Neural cell (in vitro differentiated cells): ENCODE data around the gene TEX22. TPM values are rescaled to one million over a fixed set of nuclear protein-coding genes. Genes with fewer than 3 reads are reported as not detected.

ENCODE experiments used
- H2AFZ ChIP-seq: fragments of 200-600, 300-800 bp; sonication (generic), shearing (Covaris generic); 2 replicates; pipeline ENCODE4 v1.6.0; 2014; ENCODE audit warnings: low read depth, mild to moderate bottlenecking, antibody characterized with exemption, low read length, moderate library complexity
- H3F3A ChIP-seq: fragments of 200-600 bp; shearing (Covaris generic); 2 replicates; pipeline ENCODE4 v1.6.1; 2016; ENCODE audit warnings: mild to moderate bottlenecking, moderate library complexity, mixed read lengths, antibody characterized with exemption, low read length; ENCODE audit not compliant: insufficient read depth, poor library complexity, severe bottlenecking
- H3K27ac ChIP-seq: fragments of 200-600, 300-800 bp; sonication (generic), shearing (Covaris generic); 2 replicates; pipeline ENCODE4 v1.5.1; 2014; ENCODE audit warnings: mild to moderate bottlenecking, low read length, moderate library complexity
- H3K27me3 ChIP-seq: fragments of 300-800, 200-600 bp; sonication (generic), shearing (Covaris generic); 2 replicates; pipeline ENCODE4 v1.6.0; 2014; ENCODE audit warnings: mild to moderate bottlenecking, low read depth, low read length, moderate library complexity; ENCODE audit not compliant: insufficient read depth
- H3K36me3 ChIP-seq: fragments of 300-800, 200-600 bp; sonication (generic), shearing (Covaris generic); 2 replicates; pipeline ENCODE4 v1.5.1; 2014; ENCODE audit warnings: mild to moderate bottlenecking, antibody characterized with exemption, low read length, moderate library complexity; ENCODE audit not compliant: insufficient read depth
- H3K4me2 ChIP-seq: fragments of 300-800, 200-600 bp; sonication (generic), shearing (Covaris generic); 2 replicates; pipeline ENCODE4 v1.6.0; 2014; ENCODE audit warnings: mild to moderate bottlenecking, low read length
- H3K4me3 ChIP-seq: fragments of 300-800, 200-600 bp; sonication (generic), shearing (Covaris generic); 2 replicates; pipeline ENCODE4 v1.5.1; 2014; ENCODE audit warnings: mild to moderate bottlenecking, low read length, moderate library complexity
- H3K79me2 ChIP-seq: fragments of 200-600 bp; shearing (Covaris generic); replicated peaks from 2 replicates; pipeline ENCODE4 v1.6.0; 2014; ENCODE audit warnings: mild to moderate bottlenecking, low read length, moderate library complexity; ENCODE audit not compliant: insufficient read depth
- H3K9ac ChIP-seq: fragments of 300-800, 200-600 bp; sonication (generic), shearing (Covaris generic); 2 replicates; pipeline ENCODE4 v1.6.1; 2016; ENCODE audit warnings: mild to moderate bottlenecking, low read length, mixed read lengths
- H3K9me2 ChIP-seq: fragments of 200-600 bp; shearing (Covaris generic); 2 replicates; pipeline ENCODE4 v1.6.1; 2016; ENCODE audit warnings: mild to moderate bottlenecking, low read length, mixed read lengths; ENCODE audit not compliant: insufficient read depth
- H3K9me3 ChIP-seq: fragments of 200-600, 300-800 bp; sonication (generic), shearing (Covaris generic); 2 replicates; pipeline ENCODE4 v1.6.1; 2016; ENCODE audit warnings: mild to moderate bottlenecking, mixed run types, low read length, moderate library complexity, mixed read lengths
- H4K20me1 ChIP-seq: fragments of 200-600 bp; shearing (Covaris generic); 2 replicates; pipeline ENCODE4 v1.6.1; 2016; ENCODE audit warnings: mild to moderate bottlenecking, mixed run types; ENCODE audit not compliant: insufficient read depth
- CTCF ChIP-seq: fragments of 450-650 bp; IDR thresholded peaks from 2 replicates; pipeline ENCODE4 v1.5.1; 2014; ENCODE audit warnings: antibody characterized with exemption, mild to moderate bottlenecking, moderate library complexity; ENCODE audit not compliant: poor library complexity, severe bottlenecking
- EZH2 ChIP-seq: fragments of 200-600, 300-800 bp; shearing (Covaris generic), sonication (generic); IDR thresholded peaks from 2 replicates; pipeline ENCODE4 v1.6.1; 2014; ENCODE audit warnings: antibody characterized with exemption, low read length, borderline replicate concordance, mild to moderate bottlenecking; ENCODE audit not compliant: insufficient read depth, poor library complexity, severe bottlenecking
- MXI1 ChIP-seq: fragments of 450-650 bp; conservative IDR thresholded peaks from 2 replicates; pipeline ENCODE4 v1.6.1; 2014; ENCODE audit warnings: antibody characterized with exemption, mild to moderate bottlenecking; ENCODE audit not compliant: poor library complexity, severe bottlenecking
- POLR2AphosphoS5 ChIP-seq: IDR thresholded peaks from 2 replicates; pipeline ENCODE4 v1.6.1; 2012
- RAD21 ChIP-seq: fragments of 450-650 bp; conservative IDR thresholded peaks from 2 replicates; pipeline ENCODE4 v1.6.1; 2014; ENCODE audit warnings: antibody characterized with exemption, mild to moderate bottlenecking, moderate library complexity
- SMC3 ChIP-seq: fragments of 450-650 bp; conservative IDR thresholded peaks from 2 replicates; pipeline ENCODE4 v1.6.1; 2014; ENCODE audit warnings: antibody characterized with exemption, mild to moderate bottlenecking, moderate library complexity; ENCODE audit not compliant: poor library complexity
- TAF1 ChIP-seq: IDR thresholded peaks from 2 replicates; pipeline ENCODE4 v1.6.1; 2012; ENCODE audit warnings: low read depth
- polyA plus RNA-seq: library from polyadenylated mRNA; depleted of rRNA; stranded (reverse); fragments of >200 nt; gene quantifications from 2 replicates; pipeline ENCODE4 v1.2.3, GENCODE V29; 2014
- TF ChIP-seq, protein P1 (sequence below): IDR thresholded peaks from 2 replicates; pipeline ENCODE4 v1.6.1; 2012; ENCODE audit warnings: borderline replicate concordance

The TEX22 gene
- polyA plus RNA-seq, 1 donor from 2014 or later = 0.22 TPM

DNA sequence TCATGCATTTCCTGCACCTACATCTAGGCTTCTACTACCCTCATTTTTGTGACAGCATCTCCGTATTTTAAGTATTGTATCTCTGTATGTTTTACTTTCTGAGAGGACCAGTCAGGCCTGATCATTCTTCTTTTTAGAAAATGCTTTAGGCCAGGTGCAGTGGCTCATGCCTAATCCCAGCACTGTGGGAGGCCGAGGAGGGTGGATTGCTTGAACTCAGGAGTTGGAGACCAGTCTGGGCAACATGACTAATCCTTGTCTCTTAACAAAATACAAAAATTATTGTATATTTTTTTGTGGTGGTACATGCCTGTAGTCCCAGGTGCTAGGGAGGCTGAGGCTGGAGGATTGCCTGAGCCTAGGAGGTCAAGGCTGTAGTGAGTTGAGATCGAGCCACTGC, 46.9 kb upstream of the TEX22 start:
- H3K36me3 ChIP-seq = no peaks in the 10 kb centered on the region
- H3K9me3 ChIP-seq = no peaks in the 10 kb centered on the region
- H3K27ac ChIP-seq = no peak overlapping the region

DNA sequence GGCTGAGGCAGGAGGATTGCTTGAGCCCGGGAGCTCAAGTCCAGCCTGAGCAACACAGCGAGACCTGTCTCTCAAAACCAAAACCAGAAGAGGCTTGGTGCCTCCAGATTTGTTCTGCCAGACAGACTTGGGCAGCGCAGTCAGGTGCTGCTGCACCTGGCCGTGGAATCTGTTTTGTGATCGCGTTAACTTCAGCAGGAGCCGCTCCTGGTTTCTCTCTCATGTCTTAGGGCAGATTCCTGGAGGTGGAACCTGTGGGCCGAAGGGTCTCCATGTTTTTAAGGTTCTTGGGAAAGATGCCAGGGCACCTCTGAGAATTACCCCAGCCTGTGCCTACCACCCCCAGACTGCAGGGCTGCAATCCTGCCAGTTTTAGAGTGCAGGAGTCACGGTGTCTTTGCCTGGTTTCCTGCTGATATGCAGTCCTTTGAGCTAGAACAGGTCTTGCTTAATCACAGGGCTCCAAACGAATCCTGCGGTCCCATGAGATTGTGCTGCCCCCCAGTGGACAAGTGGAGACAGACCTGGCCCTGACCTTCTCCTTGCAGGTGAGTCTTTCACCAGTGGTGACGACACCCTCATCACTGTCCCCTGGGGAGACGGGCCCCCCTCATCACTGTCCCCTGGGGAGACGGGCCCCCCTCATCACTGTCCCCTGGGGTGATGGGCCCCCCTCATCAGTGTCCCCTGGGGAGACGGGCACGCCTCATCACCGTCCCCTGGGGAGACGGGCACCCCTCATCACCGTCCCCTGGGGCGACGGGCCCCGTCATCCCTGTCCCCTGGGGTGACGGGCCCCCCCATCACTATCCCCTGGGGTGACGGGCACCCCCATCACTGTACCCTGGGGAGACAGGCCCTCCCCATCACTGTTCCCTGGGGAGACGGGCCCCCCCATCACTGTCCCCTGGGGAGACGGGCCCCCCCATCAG, 46.2 kb upstream of the TEX22 start:
- H3K79me2 ChIP-seq = no peaks in the 10 kb centered on the region
- no peaks in the 10 kb centered on the region for H3K9me3 ChIP-seq
- H2AFZ ChIP-seq = no peak overlapping the region
- no peak overlapping the region for H3K9ac ChIP-seq
- TF ChIP-seq RAD21 (peak; percentile 78), SMC3 (peak; percentile 69), EZH2 (no peak), TAF1 (no peak), CTCF (peak; percentile 76)
- TF ChIP-seq, protein P1, sequence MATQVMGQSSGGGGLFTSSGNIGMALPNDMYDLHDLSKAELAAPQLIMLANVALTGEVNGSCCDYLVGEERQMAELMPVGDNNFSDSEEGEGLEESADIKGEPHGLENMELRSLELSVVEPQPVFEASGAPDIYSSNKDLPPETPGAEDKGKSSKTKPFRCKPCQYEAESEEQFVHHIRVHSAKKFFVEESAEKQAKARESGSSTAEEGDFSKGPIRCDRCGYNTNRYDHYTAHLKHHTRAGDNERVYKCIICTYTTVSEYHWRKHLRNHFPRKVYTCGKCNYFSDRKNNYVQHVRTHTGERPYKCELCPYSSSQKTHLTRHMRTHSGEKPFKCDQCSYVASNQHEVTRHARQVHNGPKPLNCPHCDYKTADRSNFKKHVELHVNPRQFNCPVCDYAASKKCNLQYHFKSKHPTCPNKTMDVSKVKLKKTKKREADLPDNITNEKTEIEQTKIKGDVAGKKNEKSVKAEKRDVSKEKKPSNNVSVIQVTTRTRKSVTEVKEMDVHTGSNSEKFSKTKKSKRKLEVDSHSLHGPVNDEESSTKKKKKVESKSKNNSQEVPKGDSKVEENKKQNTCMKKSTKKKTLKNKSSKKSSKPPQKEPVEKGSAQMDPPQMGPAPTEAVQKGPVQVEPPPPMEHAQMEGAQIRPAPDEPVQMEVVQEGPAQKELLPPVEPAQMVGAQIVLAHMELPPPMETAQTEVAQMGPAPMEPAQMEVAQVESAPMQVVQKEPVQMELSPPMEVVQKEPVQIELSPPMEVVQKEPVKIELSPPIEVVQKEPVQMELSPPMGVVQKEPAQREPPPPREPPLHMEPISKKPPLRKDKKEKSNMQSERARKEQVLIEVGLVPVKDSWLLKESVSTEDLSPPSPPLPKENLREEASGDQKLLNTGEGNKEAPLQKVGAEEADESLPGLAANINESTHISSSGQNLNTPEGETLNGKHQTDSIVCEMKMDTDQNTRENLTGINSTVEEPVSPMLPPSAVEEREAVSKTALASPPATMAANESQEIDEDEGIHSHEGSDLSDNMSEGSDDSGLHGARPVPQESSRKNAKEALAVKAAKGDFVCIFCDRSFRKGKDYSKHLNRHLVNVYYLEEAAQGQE = no peak
- no peaks in the 10 kb centered on the region for H3K27me3 ChIP-seq
- no peaks in the 10 kb centered on the region for H3K9me2 ChIP-seq
- no peak overlapping the region for H3K4me2 ChIP-seq
- peaks cover 3% of the 10 kb centered on the region for H4K20me1 ChIP-seq
- H3K4me3 ChIP-seq = no peak overlapping the region
- H3K27ac ChIP-seq = no peak overlapping the region
- H3K36me3 ChIP-seq = no peaks in the 10 kb centered on the region
- H3F3A ChIP-seq = no peaks in the 10 kb centered on the region

More for the DNA sequence above, 46.9 kb upstream of the TEX22 start:
- no peak overlapping the region for H2AFZ ChIP-seq
- H3K9ac ChIP-seq = no peak overlapping the region
- TF ChIP-seq, protein P1 = no peak
- TF ChIP-seq TAF1 = no peak
- TF ChIP-seq POLR2AphosphoS5 = no peak
- no peak for TF ChIP-seq SMC3
- no peak for TF ChIP-seq CTCF
- no peak for TF ChIP-seq EZH2
- no peak for TF ChIP-seq MXI1
- TF ChIP-seq RAD21 = no peak
- H4K20me1 ChIP-seq = peaks cover 3% of the 10 kb centered on the region
- no peaks in the 10 kb centered on the region for H3F3A ChIP-seq
- no peaks in the 10 kb centered on the region for H3K27me3 ChIP-seq
- no peaks in the 10 kb centered on the region for H3K9me2 ChIP-seq
- no peak overlapping the region for H3K4me2 ChIP-seq
- no peaks in the 10 kb centered on the region for H3K79me2 ChIP-seq
- H3K4me3 ChIP-seq = no peak overlapping the region
